ENCODE data around the gene OCA2.

Gene OCA2

GRCh38 chr15:27867861-27868260 lies 231.3 kb downstream of the OCA2 start:
- Histone ChIP-seq H3K36me3 (replicated peaks) (no peaks in the 10 kb centered on the region), H3K4me3 (ENCODE audit: low read depth, low read length) (no peak overlapping the region), H3K27me3 (replicated peaks) (no peaks in the 10 kb centered on the region), H3K27ac (no peak overlapping the region)
- in situ Hi-C loops (cut with HindIII; ENCODE audit: low pct_ligation_motif_present, low sequenced_read_pairs), result no loop called here
- TF ChIP-seq CTCF (IDR thresholded peaks at IDR 0.05; ENCODE audit: low read depth, low read length, missing control alignments), result no peak
- DNase-seq, result no peak

- in situ Hi-C loops (cut with HindIII; ENCODE audit: low pct_ligation_motif_present, low sequenced_read_pairs), result no loop called here
- TF ChIP-seq CTCF (IDR thresholded peaks at IDR 0.05; ENCODE audit: low read depth, low read length, missing control alignments), result no peak
- Histone ChIP-seq H3K27ac (no peak overlapping the region), H3K36me3 (replicated peaks) (no peaks in the 10 kb centered on the region), H3K27me3 (replicated peaks) (no peaks in the 10 kb centered on the region), H3K4me3 (ENCODE audit: low read depth, low read length) (no peak overlapping the region)
- DNase-seq, result no peak
These were observed 232.5 kb downstream of the OCA2 start for GRCh38 chr15:27866505-27867165.

GRCh38 chr15:27865926-27866325 lies 233.2 kb downstream of the OCA2 start:
- in situ Hi-C loops (cut with HindIII; ENCODE audit: low pct_ligation_motif_present, low sequenced_read_pairs), result no loop called here
- H3K27me3 ChIP-seq (replicated peaks), result no peaks in the 10 kb centered on the region
- no peaks in the 10 kb centered on the region for H3K36me3 ChIP-seq (replicated peaks)
- TF ChIP-seq CTCF (IDR thresholded peaks at IDR 0.05; ENCODE audit: low read depth, low read length, missing control alignments), result no peak
- DNase-seq, result no peak
- no peak overlapping the region for H3K27ac ChIP-seq
- no peak overlapping the region for H3K4me3 ChIP-seq (ENCODE audit: low read depth, low read length)

- Histone ChIP-seq H3K4me3 (ENCODE audit: low read depth, low read length) (no peak overlapping the region), H3K27me3 (replicated peaks) (no peaks in the 10 kb centered on the region), H3K27ac (no peak overlapping the region), H3K36me3 (replicated peaks) (no peaks in the 10 kb centered on the region)
- DNase-seq, result no peak
- TF ChIP-seq CTCF (IDR thresholded peaks at IDR 0.05; ENCODE audit: low read depth, low read length, missing control alignments), result no peak
- in situ Hi-C loops (cut with HindIII; ENCODE audit: low pct_ligation_motif_present, low sequenced_read_pairs), result no loop called here
These were observed 233.7 kb downstream of the OCA2 start for GRCh38 chr15:27865323-27865922.

- in situ Hi-C loops (cut with HindIII; ENCODE audit: low pct_ligation_motif_present, low sequenced_read_pairs), result no loop called here
- no peak for TF ChIP-seq CTCF (IDR thresholded peaks at IDR 0.05; ENCODE audit: low read depth, low read length, missing control alignments)
These were observed 234.4 kb downstream of the OCA2 start for GRCh38 chr15:27864719-27865118.

GRCh38 chr15:27864086-27864485 lies 235.0 kb downstream of the OCA2 start:
- no peak for TF ChIP-seq CTCF (IDR thresholded peaks at IDR 0.05; ENCODE audit: low read depth, low read length, missing control alignments)
- Histone ChIP-seq H3K4me3 (ENCODE audit: low read depth, low read length) (no peak overlapping the region), H3K36me3 (replicated peaks) (no peaks in the 10 kb centered on the region), H3K27ac (no peak overlapping the region), H3K27me3 (replicated peaks) (no peaks in the 10 kb centered on the region)
- in situ Hi-C loops (cut with HindIII; ENCODE audit: low pct_ligation_motif_present, low sequenced_read_pairs), result no loop called here
- no peak for DNase-seq

More at GRCh38 chr15:27864719-27865118, 234.4 kb downstream of the OCA2 start:
- no peaks in the 10 kb centered on the region for H3K27me3 ChIP-seq (replicated peaks)
- H3K27ac ChIP-seq, result no peak overlapping the region
- H3K36me3 ChIP-seq (replicated peaks), result no peaks in the 10 kb centered on the region
- no peak overlapping the region for H3K4me3 ChIP-seq (ENCODE audit: low read depth, low read length)
- DNase-seq, result no peak
